RWPE1 (cell line): Measurements from ENCODE around the gene C1QTNF9.

Experiments used
- CTCF ChIA-PET: fragments of 350-600 bp; sonication (Branson Sonifier 250); formaldehyde crosslinking; extraction: SDS; loops from one replicate; lab custom pipeline; 2021; lab: Yijun Ruan, JAX
- POLR2A ChIA-PET: fragments of 400-600 bp; formaldehyde crosslinking; extraction: SDS; loops from one replicate; lab custom pipeline; 2020; ENCODE audit warnings: antibody characterized with exemption; ENCODE audit not compliant: low non-redundant PET; lab: Yijun Ruan, JAX
- DNase-seq: peaks from one replicate; pipeline ENCODE4 v3.0.0; 2012; ENCODE audit warnings: low spot score
- H3K27ac ChIP-seq: fragments of 450-650 bp; 2 replicates; pipeline ENCODE4 v1.5.1; 2017
- TF ChIP-seq, protein P1 (sequence below): fragments of 450-650 bp; conservative IDR thresholded peaks from 2 replicates; pipeline ENCODE4 v1.5.1; 2017; ENCODE audit warnings: low read depth, mild to moderate bottlenecking

C1QTNF9 gene

DNA sequence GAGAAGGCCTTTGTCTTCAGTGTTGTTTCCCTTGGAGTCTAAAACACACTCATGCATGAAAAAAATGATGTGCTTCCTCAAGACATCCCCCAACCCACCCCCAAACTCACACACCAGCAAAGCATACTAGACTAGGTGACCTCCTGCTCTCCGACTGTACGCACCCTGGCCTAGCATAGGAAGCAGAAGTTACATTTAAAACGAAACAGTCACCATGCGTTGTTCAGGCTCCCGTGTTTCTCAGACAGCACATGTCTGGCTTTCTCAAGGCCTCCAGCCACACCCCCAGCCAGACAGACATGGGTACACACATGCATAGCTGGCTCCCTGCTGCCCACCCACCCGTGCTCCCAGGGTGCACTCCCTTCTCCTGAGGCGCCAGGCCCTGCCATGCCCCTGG lies 28.7 kb upstream of the C1QTNF9 start:
- no peak for DNase-seq
- POLR2A ChIA-PET: no interaction called here
- CTCF ChIA-PET: interaction anchor here (0.6 kb wide), 2 partner anchors 444 to 1510 kb away, joined by 3 to 5 read pairs; no protein-coding TSS in a partner anchor
- TF ChIP-seq, protein P1, sequence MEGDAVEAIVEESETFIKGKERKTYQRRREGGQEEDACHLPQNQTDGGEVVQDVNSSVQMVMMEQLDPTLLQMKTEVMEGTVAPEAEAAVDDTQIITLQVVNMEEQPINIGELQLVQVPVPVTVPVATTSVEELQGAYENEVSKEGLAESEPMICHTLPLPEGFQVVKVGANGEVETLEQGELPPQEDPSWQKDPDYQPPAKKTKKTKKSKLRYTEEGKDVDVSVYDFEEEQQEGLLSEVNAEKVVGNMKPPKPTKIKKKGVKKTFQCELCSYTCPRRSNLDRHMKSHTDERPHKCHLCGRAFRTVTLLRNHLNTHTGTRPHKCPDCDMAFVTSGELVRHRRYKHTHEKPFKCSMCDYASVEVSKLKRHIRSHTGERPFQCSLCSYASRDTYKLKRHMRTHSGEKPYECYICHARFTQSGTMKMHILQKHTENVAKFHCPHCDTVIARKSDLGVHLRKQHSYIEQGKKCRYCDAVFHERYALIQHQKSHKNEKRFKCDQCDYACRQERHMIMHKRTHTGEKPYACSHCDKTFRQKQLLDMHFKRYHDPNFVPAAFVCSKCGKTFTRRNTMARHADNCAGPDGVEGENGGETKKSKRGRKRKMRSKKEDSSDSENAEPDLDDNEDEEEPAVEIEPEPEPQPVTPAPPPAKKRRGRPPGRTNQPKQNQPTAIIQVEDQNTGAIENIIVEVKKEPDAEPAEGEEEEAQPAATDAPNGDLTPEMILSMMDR: no peak
- H3K27ac ChIP-seq: no peak overlapping the region

- TF ChIP-seq, protein P1: no peak
- ChIA-PET CTCF (interaction anchor here (0.6 kb wide), 2 partner anchors 443 to 1509 kb away, joined by 3 to 5 read pairs; no protein-coding TSS in a partner anchor), POLR2A (no interaction called here)
- H3K27ac ChIP-seq: no peak overlapping the region
- DNase-seq: no peak
These were observed 28.0 kb upstream of the C1QTNF9 start for GRCh38 chr13:24281188-24282008.

GRCh38 chr13:24282256-24282655 lies 27.1 kb upstream of the C1QTNF9 start:
- POLR2A ChIA-PET: no interaction called here
- no peak for DNase-seq
- CTCF ChIA-PET: no interaction called here
- no peak overlapping the region for H3K27ac ChIP-seq
- TF ChIP-seq, protein P1: no peak

- no peak overlapping the region for H3K27ac ChIP-seq
- POLR2A ChIA-PET: no interaction called here
- TF ChIP-seq, protein P1: no peak
- DNase-seq: no peak
- CTCF ChIA-PET: no interaction called here
These were observed 24.4 kb upstream of the C1QTNF9 start for GRCh38 chr13:24284889-24285565.

GRCh38 chr13:24286624-24287023 lies 22.8 kb upstream of the C1QTNF9 start:
- no peak overlapping the region for H3K27ac ChIP-seq
- ChIA-PET CTCF (no interaction called here), POLR2A (no interaction called here)
- no peak for DNase-seq
- TF ChIP-seq, protein P1: no peak

DNA sequence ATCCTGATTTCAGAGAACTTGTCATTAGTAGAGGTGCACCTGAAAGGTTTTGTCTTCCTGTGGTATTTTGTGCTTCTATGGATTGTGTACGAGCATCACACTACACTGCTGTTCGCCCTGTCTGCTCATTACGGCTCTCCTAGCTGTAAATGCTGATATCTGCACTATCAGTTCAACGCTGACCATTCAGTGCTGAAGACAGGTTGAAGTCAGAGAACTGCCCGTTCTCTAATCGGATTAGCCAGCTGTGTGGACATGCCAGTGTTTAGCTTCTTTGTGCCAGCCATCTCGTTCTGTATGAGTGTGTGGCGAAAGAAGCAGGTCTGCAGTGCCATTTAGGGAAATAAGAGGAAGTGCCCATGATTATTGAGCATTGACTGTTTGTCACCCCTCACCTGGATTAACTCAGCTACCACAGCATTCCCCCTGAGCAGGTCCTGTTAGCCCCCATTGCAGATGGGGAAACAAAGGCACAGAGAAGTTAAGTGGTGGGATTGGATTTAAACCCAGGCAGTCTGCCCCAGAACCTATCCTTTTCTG lies 21.6 kb upstream of the C1QTNF9 start:
- ChIA-PET CTCF (interaction anchor here (0.6 kb wide), 1 partner anchor 358 kb away, joined by 4 read pairs; no protein-coding TSS in a partner anchor), POLR2A (no interaction called here)
- TF ChIP-seq, protein P1: no peak
- DNase-seq: no peak
- no peak overlapping the region for H3K27ac ChIP-seq
